ENCODE measurements around the gene ZNHIT6.

The ZNHIT6 gene

GRCh38 chr1:85605484-85606413 lies 102.5 kb downstream of the ZNHIT6 start:
- TF ChIP-seq POLR2AphosphoS5 (IDR thresholded peaks at IDR 0.05; ENCODE audit: low read depth, low read length) (no peak), FOXP2 (optimal IDR thresholded peaks at IDR 0.05; ENCODE audit: borderline replicate concordance, extremely low read depth, extremely low read length, insufficient read depth) (no peak), TAF1 (IDR thresholded peaks at IDR 0.05; ENCODE audit: borderline replicate concordance, insufficient read depth, low read length) (no peak), SIN3A (IDR thresholded peaks at IDR 0.05; ENCODE audit: borderline replicate concordance, insufficient read depth, low read length) (no peak)

GRCh38 chr1:85604298-85604997 lies 103.8 kb downstream of the ZNHIT6 start:
- no peak for TF ChIP-seq TAF1 (IDR thresholded peaks at IDR 0.05; ENCODE audit: borderline replicate concordance, insufficient read depth, low read length)
- TF ChIP-seq POLR2AphosphoS5 (IDR thresholded peaks at IDR 0.05; ENCODE audit: low read depth, low read length) = no peak
- TF ChIP-seq, protein P1, sequence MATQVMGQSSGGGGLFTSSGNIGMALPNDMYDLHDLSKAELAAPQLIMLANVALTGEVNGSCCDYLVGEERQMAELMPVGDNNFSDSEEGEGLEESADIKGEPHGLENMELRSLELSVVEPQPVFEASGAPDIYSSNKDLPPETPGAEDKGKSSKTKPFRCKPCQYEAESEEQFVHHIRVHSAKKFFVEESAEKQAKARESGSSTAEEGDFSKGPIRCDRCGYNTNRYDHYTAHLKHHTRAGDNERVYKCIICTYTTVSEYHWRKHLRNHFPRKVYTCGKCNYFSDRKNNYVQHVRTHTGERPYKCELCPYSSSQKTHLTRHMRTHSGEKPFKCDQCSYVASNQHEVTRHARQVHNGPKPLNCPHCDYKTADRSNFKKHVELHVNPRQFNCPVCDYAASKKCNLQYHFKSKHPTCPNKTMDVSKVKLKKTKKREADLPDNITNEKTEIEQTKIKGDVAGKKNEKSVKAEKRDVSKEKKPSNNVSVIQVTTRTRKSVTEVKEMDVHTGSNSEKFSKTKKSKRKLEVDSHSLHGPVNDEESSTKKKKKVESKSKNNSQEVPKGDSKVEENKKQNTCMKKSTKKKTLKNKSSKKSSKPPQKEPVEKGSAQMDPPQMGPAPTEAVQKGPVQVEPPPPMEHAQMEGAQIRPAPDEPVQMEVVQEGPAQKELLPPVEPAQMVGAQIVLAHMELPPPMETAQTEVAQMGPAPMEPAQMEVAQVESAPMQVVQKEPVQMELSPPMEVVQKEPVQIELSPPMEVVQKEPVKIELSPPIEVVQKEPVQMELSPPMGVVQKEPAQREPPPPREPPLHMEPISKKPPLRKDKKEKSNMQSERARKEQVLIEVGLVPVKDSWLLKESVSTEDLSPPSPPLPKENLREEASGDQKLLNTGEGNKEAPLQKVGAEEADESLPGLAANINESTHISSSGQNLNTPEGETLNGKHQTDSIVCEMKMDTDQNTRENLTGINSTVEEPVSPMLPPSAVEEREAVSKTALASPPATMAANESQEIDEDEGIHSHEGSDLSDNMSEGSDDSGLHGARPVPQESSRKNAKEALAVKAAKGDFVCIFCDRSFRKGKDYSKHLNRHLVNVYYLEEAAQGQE (IDR thresholded peaks at IDR 0.05; ENCODE audit: insufficient read depth in 1 of 2, low read depth in 2 of 2, low read length in 2 of 2) = no peak
- no peak for TF ChIP-seq FOXP2 (optimal IDR thresholded peaks at IDR 0.05; ENCODE audit: borderline replicate concordance, extremely low read depth, extremely low read length, insufficient read depth)
- TF ChIP-seq SIN3A (IDR thresholded peaks at IDR 0.05; ENCODE audit: borderline replicate concordance, insufficient read depth, low read length) = no peak

DNA sequence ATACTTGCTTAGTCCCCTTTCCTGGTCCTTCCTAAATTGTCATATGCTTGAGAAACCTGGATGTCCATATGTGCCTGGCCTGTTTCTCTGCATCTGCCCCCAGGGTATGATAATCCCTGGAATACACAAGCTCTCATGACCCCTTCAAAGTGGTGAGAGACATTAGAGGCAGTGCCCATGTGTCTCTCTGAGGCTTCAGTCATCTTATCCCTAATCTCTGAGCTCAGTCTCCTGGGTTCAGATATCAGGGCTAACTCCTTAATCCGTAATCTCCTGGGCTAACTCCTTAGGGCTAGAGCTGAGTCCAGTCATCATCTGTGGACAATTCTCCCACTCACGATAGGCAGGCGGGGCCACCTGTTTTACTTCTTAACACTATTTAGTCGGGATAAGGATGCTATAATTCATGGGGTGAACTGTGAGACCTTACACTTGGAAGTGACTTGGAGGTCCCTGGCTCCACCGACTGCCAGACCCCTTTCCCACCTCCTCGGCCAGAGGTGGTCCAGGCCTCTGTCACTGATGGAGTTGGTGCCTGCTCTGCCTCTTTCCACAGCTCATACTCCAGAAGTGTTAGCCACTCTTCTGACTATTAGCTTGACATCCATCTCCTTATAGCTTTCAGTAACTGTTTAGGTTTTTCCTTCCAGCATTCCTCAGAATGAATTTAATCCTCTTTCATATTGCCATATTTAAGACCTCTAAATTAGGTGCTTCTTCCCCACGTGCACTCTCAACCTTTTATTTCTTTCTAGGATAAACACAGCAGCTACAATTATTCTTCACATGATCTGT lies 105.0 kb downstream of the ZNHIT6 start:
- TF ChIP-seq POLR2AphosphoS5 (IDR thresholded peaks at IDR 0.05; ENCODE audit: low read depth, low read length) = no peak
- TF ChIP-seq FOXP2 (optimal IDR thresholded peaks at IDR 0.05; ENCODE audit: borderline replicate concordance, extremely low read depth, extremely low read length, insufficient read depth) = no peak

DNA sequence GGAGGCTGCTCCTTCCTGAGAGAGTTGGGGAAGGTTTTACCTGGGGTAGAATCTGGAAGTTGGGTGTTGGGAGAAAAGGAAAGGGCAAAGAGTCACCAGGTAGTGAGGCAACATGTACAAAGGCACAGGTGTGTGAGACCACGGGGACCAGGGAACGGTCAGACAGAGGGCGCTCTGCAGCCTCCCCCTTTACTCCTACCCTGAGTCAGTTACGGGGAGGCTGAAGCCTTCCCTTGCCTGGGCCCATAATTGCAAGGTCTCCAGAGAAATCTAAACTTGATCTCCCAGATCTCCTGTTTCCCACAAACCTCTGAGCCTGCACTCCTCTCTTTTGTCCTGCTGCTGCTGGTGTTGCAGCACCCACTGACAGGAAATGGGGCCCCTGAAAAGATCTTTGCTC lies 105.7 kb downstream of the ZNHIT6 start:
- TF ChIP-seq TAF1 (IDR thresholded peaks at IDR 0.05; ENCODE audit: borderline replicate concordance, insufficient read depth, low read length) = no peak
- TF ChIP-seq SIN3A (IDR thresholded peaks at IDR 0.05; ENCODE audit: borderline replicate concordance, insufficient read depth, low read length) = no peak
- TF ChIP-seq, protein P1 (IDR thresholded peaks at IDR 0.05; ENCODE audit: insufficient read depth in 1 of 2, low read depth in 2 of 2, low read length in 2 of 2) = no peak
- TF ChIP-seq POLR2AphosphoS5 (IDR thresholded peaks at IDR 0.05; ENCODE audit: low read depth, low read length) = no peak
- TF ChIP-seq FOXP2 (optimal IDR thresholded peaks at IDR 0.05; ENCODE audit: borderline replicate concordance, extremely low read depth, extremely low read length, insufficient read depth) = no peak

DNA sequence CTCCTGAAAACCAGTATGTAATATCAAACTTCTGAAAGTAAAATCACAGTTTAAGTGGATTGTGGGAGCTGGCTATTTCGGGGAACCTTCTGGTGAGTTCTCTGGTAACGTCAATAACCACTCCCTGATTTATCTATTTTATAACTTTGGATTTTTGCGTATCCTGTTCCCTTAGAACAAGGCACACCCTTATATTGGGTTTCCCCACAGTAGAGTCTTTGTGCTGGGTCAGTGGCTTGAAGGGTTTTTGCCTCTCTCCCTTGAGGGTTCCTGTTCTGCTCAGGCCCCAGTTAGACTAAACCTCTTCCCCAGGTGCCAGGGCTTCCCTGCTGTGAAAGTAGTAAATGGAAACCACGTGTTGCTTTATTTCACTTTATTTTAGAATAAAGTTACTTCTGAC lies 106.3 kb downstream of the ZNHIT6 start:
- TF ChIP-seq FOXP2 (optimal IDR thresholded peaks at IDR 0.05; ENCODE audit: borderline replicate concordance, extremely low read depth, extremely low read length, insufficient read depth) (no peak), TAF1 (IDR thresholded peaks at IDR 0.05; ENCODE audit: borderline replicate concordance, insufficient read depth, low read length) (no peak), POLR2AphosphoS5 (IDR thresholded peaks at IDR 0.05; ENCODE audit: low read depth, low read length) (no peak), SIN3A (IDR thresholded peaks at IDR 0.05; ENCODE audit: borderline replicate concordance, insufficient read depth, low read length) (no peak)
- TF ChIP-seq, protein P1 (IDR thresholded peaks at IDR 0.05; ENCODE audit: insufficient read depth in 1 of 2, low read depth in 2 of 2, low read length in 2 of 2) = no peak

All from PFSK-1 (cell line).